Keratinocyte (primary cell): ENCODE data around the gene DGKZ. TPM values are rescaled to one million over a fixed set of nuclear protein-coding genes. Genes with fewer than 3 reads are reported as not detected.

Experiments
- DNase-seq: peaks from one replicate; pipeline ENCODE4 v3.0.0-alpha.2; 2011; ENCODE audit warnings: low read depth, missing footprints, low spot score
- FAIRE-seq: peaks from 2 replicates; lab custom pipeline; 2011; peaks lifted over from hg19 to GRCh38; lab: Jason Lieb, UNC
- H2AFZ ChIP-seq: 2 replicates; pipeline ENCODE4 v1.6.0; 2012; ENCODE audit warnings: low read length, control low read depth, inconsistent platforms; ENCODE audit not compliant: control insufficient read depth
- H3K27ac ChIP-seq: 2 replicates; pipeline ENCODE4 v1.5.1; 2011; ENCODE audit warnings: low read length; ENCODE audit not compliant: control insufficient read depth, insufficient read depth
- H3K27me3 ChIP-seq: 3 replicates; pipeline ENCODE4 v1.6.0; 2011; ENCODE audit warnings: low read length; ENCODE audit not compliant: control insufficient read depth, insufficient read depth; ENCODE audit errors: extremely low read depth
- H3K36me3 ChIP-seq, 2 experiments: 2 replicates in 1 of 2; 3 replicates in 1 of 2; pipeline ENCODE4 v1.5.1; 2011; ENCODE audit warnings: low read length in 2 of 2, mild to moderate bottlenecking in 1 of 2; ENCODE audit not compliant: control insufficient read depth in 2 of 2, insufficient read depth in 2 of 2; ENCODE audit errors: extremely low read depth in 1 of 2
- H3K4me1 ChIP-seq: 3 replicates; pipeline ENCODE4 v1.5.1; 2011; ENCODE audit warnings: low read length; ENCODE audit not compliant: control insufficient read depth, insufficient read depth; ENCODE audit errors: extremely low read depth
- H3K4me2 ChIP-seq: 3 replicates; pipeline ENCODE4 v1.6.0; 2011; ENCODE audit warnings: low read depth, low read length; ENCODE audit not compliant: control insufficient read depth, insufficient read depth; ENCODE audit errors: extremely low read depth
- H3K4me3 ChIP-seq, 3 experiments: fragments of 200-600 bp in 1 of 3; sonication (generic) in 1 of 3; 2 replicates in 2 of 3; 3 replicates in 1 of 3; pipeline ENCODE4 v1.5.1; 2011 to 2016; ENCODE audit warnings: low read length in 3 of 3, mild to moderate bottlenecking in 3 of 3, control low read depth in 2 of 3, inconsistent platforms in 1 of 3, low read depth in 1 of 3, mixed read lengths in 1 of 3, mixed run types in 1 of 3, moderate library complexity in 1 of 3; ENCODE audit not compliant: control insufficient read depth in 2 of 3, insufficient read depth in 2 of 3; ENCODE audit errors: extremely low read depth in 1 of 3
- H3K79me2 ChIP-seq: 2 replicates; pipeline ENCODE4 v1.6.0; 2012; ENCODE audit warnings: low read length; ENCODE audit not compliant: control insufficient read depth, insufficient read depth
- H3K9ac ChIP-seq: 3 replicates; pipeline ENCODE4 v1.6.0; 2011; ENCODE audit warnings: low read length; ENCODE audit not compliant: control insufficient read depth, insufficient read depth; ENCODE audit errors: extremely low read depth
- H3K9me1 ChIP-seq: 3 replicates; pipeline ENCODE4 v1.6.0; 2011; ENCODE audit warnings: low read length; ENCODE audit not compliant: control insufficient read depth, insufficient read depth; ENCODE audit errors: extremely low read depth
- H3K9me3 ChIP-seq: 2 replicates; pipeline ENCODE4 v1.5.1; 2012; ENCODE audit warnings: low read depth, low read length; ENCODE audit not compliant: control insufficient read depth
- H4K20me1 ChIP-seq: 3 replicates; pipeline ENCODE4 v1.6.0; 2011; ENCODE audit warnings: low read length; ENCODE audit not compliant: control insufficient read depth, insufficient read depth; ENCODE audit errors: extremely low read depth
- CTCF ChIP-seq, 3 experiments: IDR thresholded peaks in 1 of 3; conservative IDR thresholded peaks in 1 of 3; optimal IDR thresholded peaks in 1 of 3; 2 replicates in 2 of 3; 3 replicates in 1 of 3; pipeline versions ENCODE3 to v1.5.1; 2011; ENCODE audit warnings: low read length in 3 of 3, mild to moderate bottlenecking in 3 of 3, moderate library complexity in 2 of 3, control low read depth in 1 of 3, inconsistent platforms in 1 of 3; ENCODE audit not compliant: insufficient read depth in 2 of 3; ENCODE audit errors: extremely low read depth in 1 of 3
- EZH2 ChIP-seq: IDR thresholded peaks from one replicate; pipeline ENCODE4 v1.6.1; 2012; ENCODE audit warnings: inconsistent platforms, mild to moderate bottlenecking, low read length, moderate library complexity
- dilution Hi-C: fragments of 300-500 bp; cut with MboI; formaldehyde crosslinking; loops from one replicate; pipeline ENCODE4 v1.7.0; 2020; ENCODE audit warnings: low sequenced_read_pairs; ENCODE audit not compliant: extremely low pct_ligation_motif_present
- polyA plus RNA-seq, 5 experiments: library from polyadenylated mRNA; depleted of rRNA in 3 of 5; stranded (reverse) in 3 of 5; stranded (forward) in 1 of 5; unstranded in 1 of 5; fragments of >200 nt; gene quantifications; 1 replicate in 1 of 5; 2 replicates in 3 of 5; 3 replicates in 1 of 5; pipeline versions ENCODE4 v1.2.1 to v1.2.3, GENCODE V29; 2011 to 2012; ENCODE audit warnings: missing spikeins in 2 of 5, low read depth in 1 of 5, low replicate concordance in 1 of 5

The DGKZ gene
- polyA plus RNA-seq, 1 donor (not counting 4 experiments of a cell fraction or from before 2014, with no cell fraction given) = 23.3 TPM

- no peak for DNase-seq
- no peak for FAIRE-seq
- Histone ChIP-seq H3K36me3 (no peaks in the 10 kb centered on the region), H4K20me1 (no peaks in the 10 kb centered on the region), H3K4me3 (no peak overlapping the region), H3K9me3 (no peaks in the 10 kb centered on the region), H3K9me1 (no peaks in the 10 kb centered on the region), H3K27ac (no peak overlapping the region), H3K4me2 (no peak overlapping the region), H3K27me3 (no peaks in the 10 kb centered on the region), H3K4me1 (peaks cover 6% of the 10 kb centered on the region), H3K79me2 (no peaks in the 10 kb centered on the region), H3K9ac (no peak overlapping the region), H2AFZ (no peak overlapping the region)
- dilution Hi-C loops = no loop called here
- TF ChIP-seq EZH2 (no peak), CTCF (optimal IDR thresholded peaks at IDR 0.05 in 1 of 3, IDR thresholded peaks at IDR 0.05 in 1 of 3, conservative IDR thresholded peaks at IDR 0.05 in 1 of 3; ENCODE audit: extremely low read depth in 1 of 3, insufficient read depth in 2 of 3, low read length in 3 of 3) (no peak)
Measured at GRCh38 chr11:46307369-46307768, 39.9 kb upstream of the DGKZ start.

GRCh38 chr11:46307785-46308341 lies 39.4 kb upstream of the DGKZ start:
- H3K9me1 ChIP-seq = no peaks in the 10 kb centered on the region
- H3K36me3 ChIP-seq = no peaks in the 10 kb centered on the region
- TF ChIP-seq CTCF (optimal IDR thresholded peaks at IDR 0.05 in 1 of 3, IDR thresholded peaks at IDR 0.05 in 1 of 3, conservative IDR thresholded peaks at IDR 0.05 in 1 of 3; ENCODE audit: extremely low read depth in 1 of 3, insufficient read depth in 2 of 3, low read length in 3 of 3) (no peak), EZH2 (no peak)
- H2AFZ ChIP-seq = no peak overlapping the region
- no peak overlapping the region for H3K27ac ChIP-seq
- no peak overlapping the region for H3K4me3 ChIP-seq
- FAIRE-seq = no peak
- dilution Hi-C loops = no loop called here
- no peaks in the 10 kb centered on the region for H3K79me2 ChIP-seq
- H3K4me2 ChIP-seq = no peak overlapping the region
- no peaks in the 10 kb centered on the region for H3K27me3 ChIP-seq
- no peaks in the 10 kb centered on the region for H4K20me1 ChIP-seq
- peaks cover 6% of the 10 kb centered on the region for H3K4me1 ChIP-seq
- no peaks in the 10 kb centered on the region for H3K9me3 ChIP-seq
- no peak overlapping the region for H3K9ac ChIP-seq
- no peak for DNase-seq
